Activated naive CD4-positive, alpha-beta T cell treated with anti-CD3 and anti-CD28 coated beads, Interleukin-2, amount 50 U/mL, for 72 hours (primary cell): ENCODE results near the gene CTNNA3. TPM values are rescaled to one million over a fixed set of nuclear protein-coding genes. Genes with fewer than 3 reads are reported as not detected.

Source experiments
- ATAC-seq, 2 donors: fragments of 150-1000 bp; cut with Tn5 transposase; 2 replicates each; pipeline ENCODE4 v1.10.0; 2021; ENCODE audit warnings: mild to moderate bottlenecking in 2 of 2, moderate library complexity in 2 of 2
- DNase-seq, 2 donors: peaks; one replicate each; pipeline ENCODE4 v3.0.0; 2021 to 2022; ENCODE audit warnings: low spot score in 2 of 2
- H3K27ac Mint-ChIP-seq, 2 donors: one replicate each; pipeline ENCODE4 v1.8.0; 2022; ENCODE audit warnings: mild to moderate bottlenecking in 2 of 2, mixed read lengths in 2 of 2
- H3K36me3 Mint-ChIP-seq, 2 donors: one replicate each; pipeline ENCODE4 v1.8.0; 2022; ENCODE audit warnings: mixed read lengths in 2 of 2
- H3K9me3 Mint-ChIP-seq, 2 donors: one replicate each; pipeline ENCODE4 v1.8.0; 2022; ENCODE audit warnings: mixed read lengths in 2 of 2
- total RNA-seq, 2 donors: library from RNA; stranded (reverse); gene quantifications; one replicate each; pipeline ENCODE4 v1.2.3, GENCODE V29; 2022

The CTNNA3 gene
- total RNA-seq, 2 donors from 2014 or later, result 0.30 to 0.39 TPM

DNA sequence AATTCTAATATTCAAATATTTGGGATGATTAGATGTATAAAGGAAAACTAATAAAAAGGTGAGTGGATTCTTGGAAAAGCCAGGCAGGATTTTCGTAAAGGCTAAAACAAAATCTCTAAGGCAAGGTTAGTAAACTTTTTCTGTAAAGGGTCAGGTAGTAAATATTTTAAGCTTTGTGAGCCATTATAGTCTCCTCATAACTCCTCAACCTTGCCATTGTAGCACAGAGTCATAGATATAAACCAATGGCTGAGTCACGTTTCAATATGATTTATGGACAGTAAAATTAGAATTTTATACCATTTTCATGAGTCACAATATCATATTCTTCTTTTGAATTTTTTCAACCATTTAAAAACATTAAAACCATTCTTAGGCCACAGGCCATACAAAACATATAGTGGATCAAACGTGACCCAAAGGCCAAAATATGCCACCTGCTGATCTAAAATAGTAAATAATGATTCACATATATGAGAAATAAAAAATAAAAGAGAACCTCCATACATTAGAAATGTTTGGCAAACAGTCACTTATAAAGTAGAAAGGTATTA is 1422.0 kb downstream of the CTNNA3 start:
- ATAC-seq (no peak), DNase-seq (no peak)
- no peak overlapping the region for H3K27ac Mint-ChIP-seq
- H3K9me3 Mint-ChIP-seq, result no peaks in the 10 kb centered on the region
- no peaks in the 10 kb centered on the region for H3K36me3 Mint-ChIP-seq

DNA sequence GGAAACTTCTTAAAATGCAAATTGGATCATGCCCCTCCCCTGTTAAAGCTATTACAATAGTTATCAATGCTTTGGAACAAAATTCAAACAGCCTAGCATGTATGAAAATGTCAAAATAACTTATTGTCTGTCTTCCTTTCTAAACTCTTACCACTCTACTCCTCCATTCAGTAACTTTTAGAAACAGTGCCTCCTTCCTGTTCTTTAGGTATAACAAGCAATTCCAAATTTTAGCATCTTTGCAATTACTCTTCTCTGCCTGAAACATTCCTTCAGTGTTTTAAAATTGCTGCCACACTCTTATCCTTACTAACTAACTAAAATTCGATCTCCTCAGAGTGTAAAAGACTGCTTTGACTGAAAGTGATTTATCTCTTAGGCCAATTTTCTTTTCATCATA is 1430.6 kb downstream of the CTNNA3 start:
- Mint-ChIP-seq H3K9me3 (peaks cover 9 to 12% of the 10 kb centered on the region in 2 donors), H3K36me3 (no peaks in the 10 kb centered on the region), H3K27ac (no peak overlapping the region)
- ATAC-seq, result no peak
- DNase-seq, result no peak

DNA sequence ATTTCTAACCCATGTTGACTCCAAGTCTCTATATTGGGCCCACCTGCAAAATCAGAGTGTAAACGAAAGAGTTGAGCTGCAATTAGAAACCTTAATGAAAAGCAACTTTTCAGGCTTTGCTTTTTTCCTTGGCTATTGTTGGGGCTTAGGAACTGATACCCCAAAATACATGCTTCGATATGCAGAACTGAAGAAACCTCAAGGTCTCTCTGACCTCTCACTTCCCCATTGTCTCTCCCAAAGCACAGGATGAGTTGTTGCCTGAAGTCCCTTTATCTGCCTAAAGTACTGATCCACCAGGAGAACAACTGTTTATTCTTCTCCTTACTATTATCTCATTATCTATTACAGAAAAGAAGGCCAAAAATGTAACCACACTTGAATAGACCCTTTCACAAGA is 1436.2 kb downstream of the CTNNA3 start:
- H3K27ac Mint-ChIP-seq, result no peak overlapping the region
- peaks cover 0 to 6% of the 10 kb centered on the region in 2 donors for H3K36me3 Mint-ChIP-seq
- peaks cover 9 to 23% of the 10 kb centered on the region in 2 donors for H3K9me3 Mint-ChIP-seq
- no peak for ATAC-seq
- no peak for DNase-seq

DNA sequence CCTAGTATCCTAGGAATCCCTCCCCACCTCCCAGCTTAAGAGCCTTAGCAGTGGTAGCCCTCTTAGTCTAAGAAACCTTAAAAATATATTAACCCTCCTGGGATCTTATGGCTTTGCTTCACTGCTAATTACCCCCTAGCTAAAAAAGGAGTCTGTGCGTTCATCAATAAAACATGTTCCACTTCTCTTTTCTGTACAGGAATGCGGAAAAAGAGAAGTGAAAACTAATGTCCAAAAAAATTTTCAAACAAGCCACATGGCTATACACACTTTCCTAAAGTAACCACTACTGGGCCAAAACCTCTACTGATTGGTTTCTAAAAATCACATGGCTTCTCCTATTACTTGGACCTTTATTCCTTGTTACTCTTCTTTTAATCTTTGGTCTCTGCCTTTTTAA is 1437.3 kb downstream of the CTNNA3 start:
- DNase-seq (no peak), ATAC-seq (no peak)
- H3K27ac Mint-ChIP-seq, result no peak overlapping the region
- peaks cover 9 to 27% of the 10 kb centered on the region in 2 donors for H3K9me3 Mint-ChIP-seq
- H3K36me3 Mint-ChIP-seq, result peaks cover 0 to 6% of the 10 kb centered on the region in 2 donors

DNA sequence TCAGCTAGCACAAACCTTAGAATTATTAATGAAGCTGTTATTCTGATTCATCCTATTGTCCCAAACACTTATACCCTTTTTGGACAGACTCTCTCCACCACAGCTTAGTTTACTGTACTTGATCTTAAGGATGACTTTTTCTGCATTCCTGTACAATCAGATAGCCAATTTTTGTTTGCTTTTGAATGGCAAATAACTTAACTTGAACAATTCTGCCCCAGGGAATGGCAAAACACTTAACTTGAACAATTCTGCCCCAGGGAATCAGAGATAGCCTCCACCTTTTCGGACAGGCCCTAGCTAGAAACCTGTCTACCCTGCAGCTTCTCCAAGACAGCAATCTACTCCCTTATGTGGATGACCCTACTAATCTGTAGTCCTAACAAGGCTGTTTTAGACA is 1438.2 kb downstream of the CTNNA3 start:
- Mint-ChIP-seq H3K9me3 (peaks cover 9 to 27% of the 10 kb centered on the region in 2 donors), H3K27ac (no peak overlapping the region), H3K36me3 (peaks cover 0 to 6% of the 10 kb centered on the region in 2 donors)
- no peak for DNase-seq
- no peak for ATAC-seq

DNA sequence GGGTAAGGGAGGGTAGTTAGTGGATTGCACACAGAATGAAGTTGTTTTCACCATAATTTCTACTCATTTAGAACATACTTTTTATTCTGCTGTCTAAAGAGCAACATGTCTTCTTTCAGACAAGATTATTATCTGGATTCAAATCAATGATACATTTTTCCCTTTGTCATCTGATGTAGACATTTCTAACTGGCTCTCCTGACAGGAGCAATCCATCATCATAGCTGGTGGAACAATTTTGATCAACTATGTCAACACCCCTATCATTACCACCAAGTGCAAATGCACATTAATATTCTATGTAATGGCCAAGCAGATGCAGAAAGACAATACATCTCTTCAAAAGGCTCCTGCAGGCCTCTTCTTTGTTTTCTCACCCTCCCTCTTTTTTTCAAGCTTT is 1443.0 kb downstream of the CTNNA3 start:
- peaks cover 5 to 33% of the 10 kb centered on the region in 2 donors for H3K9me3 Mint-ChIP-seq
- H3K36me3 Mint-ChIP-seq, result peaks cover 0 to 6% of the 10 kb centered on the region in 2 donors
- ATAC-seq (no peak), DNase-seq (no peak)
- H3K27ac Mint-ChIP-seq, result no peak overlapping the region

DNA sequence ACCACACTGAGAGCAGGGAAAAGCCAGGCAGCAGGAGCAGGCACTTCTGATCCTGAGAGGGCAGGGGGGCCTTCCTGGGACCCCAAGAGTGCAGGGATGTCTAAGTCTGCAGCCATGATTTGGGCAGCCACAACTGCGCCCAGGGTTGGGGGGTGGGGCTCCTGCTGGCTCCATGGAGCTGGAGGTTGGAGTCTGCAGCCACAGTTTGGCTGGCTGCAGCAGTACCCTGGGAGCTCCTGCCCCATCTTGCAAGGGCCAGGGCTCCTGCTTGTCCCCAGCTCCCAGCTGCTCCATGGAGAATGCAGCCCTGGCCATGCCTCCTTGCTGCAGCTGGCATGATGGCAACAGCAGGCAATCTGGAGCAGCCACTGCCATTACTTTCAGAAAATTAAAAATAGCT is 1449.8 kb downstream of the CTNNA3 start:
- no peaks in the 10 kb centered on the region for H3K36me3 Mint-ChIP-seq
- peaks cover 4 to 11% of the 10 kb centered on the region in 2 donors for H3K9me3 Mint-ChIP-seq
- DNase-seq (no peak), ATAC-seq (no peak)
- H3K27ac Mint-ChIP-seq, result no peak overlapping the region

DNA sequence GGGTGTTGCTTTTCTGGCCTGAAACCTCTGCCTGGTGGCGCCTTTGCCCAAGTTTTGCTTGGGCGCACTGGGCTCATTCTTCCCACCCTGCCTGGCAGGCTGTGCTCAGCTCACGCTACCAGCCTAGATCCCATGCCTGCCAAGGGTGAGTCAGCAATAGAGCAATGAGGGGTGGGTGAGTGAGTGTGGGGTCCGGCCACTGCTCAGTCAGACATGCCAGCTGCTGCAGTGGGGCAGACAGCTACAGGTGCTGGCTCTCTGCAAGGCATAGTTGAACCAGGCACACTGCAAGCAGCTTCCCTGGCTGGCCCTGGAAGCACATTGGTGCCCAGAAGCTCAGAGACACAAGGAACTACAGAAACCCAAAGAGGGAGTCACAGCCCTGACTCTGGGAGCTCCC is 1451.0 kb downstream of the CTNNA3 start:
- H3K9me3 Mint-ChIP-seq, result peaks cover 4 to 9% of the 10 kb centered on the region in 2 donors
- ATAC-seq, result no peak

DNA sequence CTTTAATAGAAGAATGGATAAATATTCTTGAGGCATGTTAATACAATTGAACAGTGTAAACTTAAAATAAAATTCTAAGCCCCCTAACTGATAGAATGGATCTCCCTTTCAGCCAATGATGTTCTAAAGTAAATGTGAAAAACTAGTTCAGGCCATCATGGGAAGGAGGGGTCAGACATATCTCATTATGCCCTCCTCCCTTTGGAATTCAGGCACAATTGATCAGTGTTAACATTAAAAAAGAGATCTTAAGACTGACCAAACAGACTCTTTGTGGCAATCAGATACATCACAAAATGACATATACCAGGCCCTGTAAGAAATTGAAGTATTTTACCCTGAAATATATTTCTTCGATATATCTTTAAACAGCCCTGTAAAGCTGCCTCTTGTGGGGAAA is 1453.1 kb downstream of the CTNNA3 start:
- H3K27ac Mint-ChIP-seq, result no peak overlapping the region
- no peaks in the 10 kb centered on the region for H3K36me3 Mint-ChIP-seq
- no peak for DNase-seq
- no peak for ATAC-seq
- H3K9me3 Mint-ChIP-seq, result peaks cover 0 to 4% of the 10 kb centered on the region in 2 donors

More for the DNA sequence above, 1451.0 kb downstream of the CTNNA3 start:
- Mint-ChIP-seq H3K27ac (no peak overlapping the region), H3K36me3 (no peaks in the 10 kb centered on the region)
- DNase-seq, result no peak

DNA sequence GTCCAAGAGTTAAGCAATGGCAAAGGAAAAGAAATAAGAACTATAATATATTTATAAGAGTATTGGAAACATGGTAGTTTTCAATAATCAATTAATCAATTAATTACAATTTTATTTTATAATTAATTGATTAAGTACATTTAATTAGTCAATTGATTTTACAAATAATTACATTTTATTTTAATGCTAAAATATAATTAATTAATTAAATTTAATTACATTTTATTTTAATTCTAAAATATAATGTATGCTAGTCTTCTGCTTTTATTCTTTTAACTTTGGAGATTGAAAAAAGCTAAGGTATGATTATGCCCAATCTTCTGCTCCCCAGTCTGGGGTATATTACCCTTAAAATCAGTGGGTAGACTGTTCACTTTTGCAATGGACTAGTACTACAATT is 1456.9 kb downstream of the CTNNA3 start:
- Mint-ChIP-seq H3K27ac (no peak overlapping the region), H3K9me3 (peaks cover 0 to 5% of the 10 kb centered on the region in 2 donors), H3K36me3 (no peaks in the 10 kb centered on the region)
- DNase-seq (no peak), ATAC-seq (no peak)

DNA sequence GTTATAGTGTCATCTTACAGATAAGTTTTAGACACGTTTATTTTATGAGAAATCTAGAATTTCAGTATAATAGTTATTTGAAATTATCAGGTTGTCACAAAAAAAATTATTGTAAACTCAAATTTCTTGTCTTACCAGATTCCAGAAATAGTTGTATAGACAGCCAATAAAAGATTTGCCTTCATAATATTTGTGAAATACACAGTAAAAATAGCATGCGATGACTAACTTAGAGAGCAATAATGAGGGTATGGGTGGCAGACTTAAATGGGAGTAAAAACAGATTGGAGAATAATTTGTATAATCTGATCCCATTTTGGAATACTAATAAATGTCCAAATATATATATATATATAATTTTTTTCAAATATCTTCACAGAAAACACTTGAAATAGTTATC is 1457.7 kb downstream of the CTNNA3 start:
- no peak for DNase-seq
- no peak overlapping the region for H3K27ac Mint-ChIP-seq
- no peaks in the 10 kb centered on the region for H3K36me3 Mint-ChIP-seq
- H3K9me3 Mint-ChIP-seq, result peaks cover 0 to 5% of the 10 kb centered on the region in 2 donors
- ATAC-seq, result no peak

DNA sequence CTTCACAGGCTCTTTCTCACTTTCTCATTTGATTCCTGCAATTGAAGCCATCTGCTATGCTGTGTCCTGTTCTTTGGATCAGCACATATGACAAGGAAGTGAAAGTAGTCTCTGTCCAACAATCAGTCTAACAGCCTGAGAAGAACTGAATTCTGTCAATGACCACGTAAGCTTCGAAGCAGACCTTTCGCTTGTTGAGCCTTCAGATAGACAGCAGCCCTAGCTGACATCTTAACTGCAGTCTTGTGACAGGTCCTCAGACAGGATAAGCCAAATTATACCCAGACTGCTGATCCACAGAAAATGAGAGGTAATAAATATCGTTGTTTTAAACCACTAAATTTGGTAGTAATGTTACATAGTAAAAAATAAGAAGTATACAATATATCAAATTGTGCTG is 1461.1 kb downstream of the CTNNA3 start:
- H3K27ac Mint-ChIP-seq, result no peak overlapping the region
- H3K36me3 Mint-ChIP-seq, result peaks cover 6 to 9% of the 10 kb centered on the region in 2 donors
- DNase-seq (no peak), ATAC-seq (no peak)
- peaks cover 4 to 15% of the 10 kb centered on the region in 2 donors for H3K9me3 Mint-ChIP-seq

DNA sequence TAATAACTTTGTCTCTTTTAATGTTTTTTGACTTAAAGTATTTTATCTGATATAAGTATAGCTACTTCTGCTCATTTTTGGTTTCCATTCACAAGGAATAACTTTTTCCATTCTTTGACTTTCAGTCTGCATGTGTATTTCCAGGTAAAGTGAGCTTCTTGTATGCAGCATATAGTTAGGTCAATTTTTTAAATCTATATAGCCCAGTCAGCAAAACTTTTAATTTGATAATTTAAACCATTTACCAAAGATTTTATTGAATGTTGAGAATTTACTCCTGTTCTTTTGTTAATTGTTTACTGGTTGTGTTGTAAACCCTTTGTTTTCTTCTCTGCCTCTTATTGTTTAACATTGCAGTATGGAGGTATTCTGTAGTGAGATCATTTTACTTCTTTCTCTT is 1467.1 kb downstream of the CTNNA3 start:
- Mint-ChIP-seq H3K9me3 (peaks cover 21 to 34% of the 10 kb centered on the region in 2 donors), H3K36me3 (peaks cover 6 to 17% of the 10 kb centered on the region in 2 donors), H3K27ac (no peak overlapping the region)
- DNase-seq, result no peak
- no peak for ATAC-seq

DNA sequence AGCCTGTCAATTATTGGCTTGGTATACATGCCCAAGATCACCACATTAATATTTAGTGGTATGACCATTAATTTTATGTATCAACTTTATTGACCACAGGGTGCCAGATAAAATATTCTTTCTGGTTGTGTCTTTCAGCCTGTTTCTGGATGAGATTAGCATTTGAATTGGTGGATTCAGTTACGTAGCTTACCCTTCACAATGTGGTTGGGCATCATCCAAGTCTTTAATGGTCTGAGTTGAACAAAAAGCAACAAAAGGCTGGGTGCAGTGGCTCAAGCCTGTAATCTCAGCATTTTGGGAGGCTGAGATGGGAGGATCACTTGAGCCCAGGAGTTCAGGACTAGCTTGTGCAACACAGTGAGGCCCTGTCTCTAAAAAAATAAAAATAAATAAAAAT is 1472.3 kb downstream of the CTNNA3 start:
- ATAC-seq (no peak), DNase-seq (no peak)
- H3K36me3 Mint-ChIP-seq, result no peaks in the 10 kb centered on the region
- peaks cover 5 to 13% of the 10 kb centered on the region in 2 donors for H3K9me3 Mint-ChIP-seq
- H3K27ac Mint-ChIP-seq, result no peak overlapping the region

DNA sequence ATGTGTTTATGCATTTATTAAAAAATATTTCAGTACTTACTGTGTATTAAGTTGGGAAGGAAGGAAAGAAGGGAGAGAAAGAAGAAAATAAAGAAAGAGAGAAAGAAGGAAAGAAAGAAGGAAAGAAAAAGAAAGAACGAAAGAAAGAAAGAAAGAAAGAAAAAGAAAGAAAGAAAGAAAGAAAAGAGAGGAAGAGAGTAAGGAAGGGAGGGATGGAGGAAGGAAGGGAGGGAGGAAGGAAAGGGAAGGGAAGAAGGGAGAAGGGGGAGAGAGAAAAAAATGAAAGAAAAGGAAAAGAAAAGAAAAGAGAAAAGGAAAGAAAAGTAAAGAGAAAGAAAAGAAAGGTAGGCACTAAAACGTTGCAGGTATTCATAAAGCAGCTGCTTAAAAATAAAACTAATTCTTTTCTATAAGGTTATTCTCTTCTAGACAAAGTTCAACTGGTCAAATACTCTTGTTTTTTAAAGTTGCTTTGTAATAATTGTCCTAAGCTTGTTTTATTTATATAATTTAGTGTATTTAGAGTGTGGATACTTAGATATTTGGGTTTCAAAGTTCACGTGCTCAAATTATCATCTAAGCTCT is 1473.4 kb downstream of the CTNNA3 start:
- Mint-ChIP-seq H3K9me3 (peaks cover 6 to 12% of the 10 kb centered on the region in 2 donors), H3K36me3 (peaks cover 5 to 7% of the 10 kb centered on the region in 2 donors), H3K27ac (no peak overlapping the region)
- DNase-seq, result no peak
- no peak for ATAC-seq

DNA sequence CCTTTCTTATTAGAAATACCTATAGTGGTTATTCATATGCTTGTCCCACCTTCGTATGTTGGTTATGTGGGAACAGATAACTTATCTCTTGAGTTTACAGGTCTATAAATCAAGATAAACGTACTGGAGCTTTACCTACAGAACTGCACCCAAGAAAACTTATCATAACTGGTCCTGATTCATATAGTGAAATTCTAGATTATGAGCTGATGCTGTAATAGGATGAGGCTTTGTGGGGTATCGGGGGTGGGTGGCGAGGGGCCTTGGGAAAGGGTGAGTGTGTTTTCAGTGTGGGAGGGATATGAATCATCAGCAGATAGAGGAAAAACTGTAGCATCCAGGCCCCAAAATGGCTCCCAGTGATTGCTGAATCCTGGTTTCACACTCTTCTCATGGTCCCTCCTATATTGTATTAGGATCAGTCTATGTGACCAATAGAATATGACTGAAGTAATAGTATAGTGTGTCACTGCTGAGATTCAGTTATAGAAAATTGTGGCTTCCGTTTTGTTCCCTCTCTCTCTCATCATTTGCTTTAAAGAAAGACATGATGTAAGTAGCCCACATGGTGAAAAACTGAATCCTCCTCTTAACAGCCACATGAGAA is 1476.9 kb downstream of the CTNNA3 start:
- ATAC-seq (peak in 1 of 2 donors; percentile 81), DNase-seq (no peak)
- Mint-ChIP-seq H3K27ac (peak overlapping the region in 1 of 2 donors; percentile 62), H3K9me3 (peaks cover 6% of the 10 kb centered on the region in 2 donors), H3K36me3 (peaks cover 5 to 7% of the 10 kb centered on the region in 2 donors)

DNA sequence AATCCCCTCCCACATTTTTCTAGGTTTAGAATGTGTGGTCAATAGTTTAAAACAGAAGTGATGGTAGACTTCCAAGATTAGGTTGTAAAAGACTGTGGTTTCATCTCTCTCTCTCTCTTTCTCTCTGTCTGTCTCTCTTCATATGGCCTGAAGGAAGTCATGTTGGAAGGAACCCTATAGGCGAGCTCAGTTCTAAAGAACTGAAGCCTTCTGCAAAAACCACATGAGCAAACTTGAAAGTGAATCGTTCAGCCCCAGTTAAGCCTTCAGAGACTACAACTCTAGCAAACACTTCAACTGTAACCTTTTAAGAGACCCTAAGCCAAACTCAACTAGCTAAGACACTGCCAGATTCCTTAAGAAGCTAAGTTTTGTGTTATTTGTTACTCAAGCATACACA is 1477.7 kb downstream of the CTNNA3 start:
- H3K36me3 Mint-ChIP-seq, result peaks cover 5 to 7% of the 10 kb centered on the region in 2 donors
- ATAC-seq (peak in 1 of 2 donors; percentile 70), DNase-seq (no peak)
- H3K9me3 Mint-ChIP-seq, result peaks cover 6% of the 10 kb centered on the region in 2 donors
- no peak overlapping the region for H3K27ac Mint-ChIP-seq

DNA sequence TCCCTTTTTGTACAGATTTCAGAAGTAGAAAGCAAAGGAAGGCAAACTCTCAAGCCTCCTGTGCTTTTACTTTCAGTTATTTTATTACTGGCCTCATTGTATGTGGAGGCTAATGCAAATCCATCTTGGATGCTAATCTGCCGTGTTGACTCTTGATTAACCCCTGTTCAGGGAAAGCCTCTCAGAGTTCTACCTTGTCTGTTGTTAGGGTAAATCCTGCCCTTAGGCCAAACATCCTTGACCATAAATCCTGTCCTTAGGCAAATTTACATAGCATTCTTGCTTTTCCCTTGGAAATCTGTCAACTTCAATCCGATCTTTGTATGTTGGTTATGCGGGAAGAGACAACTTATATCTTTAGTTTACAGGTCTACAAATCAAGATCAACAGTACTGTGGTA is 1480.1 kb downstream of the CTNNA3 start:
- Mint-ChIP-seq H3K27ac (no peak overlapping the region), H3K9me3 (peaks cover 6% of the 10 kb centered on the region in 2 donors), H3K36me3 (peaks cover 5 to 7% of the 10 kb centered on the region in 2 donors)
- ATAC-seq (no peak), DNase-seq (no peak)
